Right lobe of liver (tissue), 4 donors: ENCODE measurements around the gene PLOD1.

ENCODE experiments used
- POLR2A ChIP-seq: fragments of 450-650 bp; IDR thresholded peaks from one replicate; pipeline ENCODE4 v1.6.1; 2017; ENCODE audit warnings: antibody characterized with exemption, mild to moderate bottlenecking
- TF ChIP-seq, protein P1 (sequence below), 4 donors: fragments of 200-600 bp in 3 of 4; fragments of 450-650 bp in 1 of 4; IDR thresholded peaks; one replicate each; pipeline versions ENCODE4 v1.5.1 to v1.8.0; 2016 to 2022; ENCODE audit warnings: antibody characterized with exemption in 4 of 4, mild to moderate bottlenecking in 2 of 4
- donor health status: DM: no; HTN: no; CAD: no.
- donor health status: DM: no; HTN: no; CAD: no.
- donor health status: DM: no; HTN: yes; CAD: no.

DNA sequence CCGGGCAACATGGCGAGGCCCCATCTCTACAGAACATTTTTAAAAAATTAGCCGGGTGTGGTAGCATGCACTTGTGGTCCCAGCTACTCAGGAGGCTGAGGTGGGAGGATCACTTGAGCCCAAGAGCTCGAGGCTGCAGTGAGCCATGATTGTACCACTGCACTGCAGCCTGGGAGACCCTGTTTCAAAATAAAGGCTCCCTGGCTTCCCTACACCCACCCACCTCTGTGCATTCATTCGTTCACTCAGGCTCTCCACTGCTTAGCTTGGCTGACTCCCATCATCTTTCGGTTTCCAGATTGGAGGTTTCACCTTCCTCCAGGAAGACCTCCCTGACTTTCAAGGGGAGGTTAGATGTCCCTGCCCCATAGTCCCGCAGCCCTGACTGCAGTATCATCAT, 22.5 kb upstream of the PLOD1 start:
- TF ChIP-seq, protein P1, sequence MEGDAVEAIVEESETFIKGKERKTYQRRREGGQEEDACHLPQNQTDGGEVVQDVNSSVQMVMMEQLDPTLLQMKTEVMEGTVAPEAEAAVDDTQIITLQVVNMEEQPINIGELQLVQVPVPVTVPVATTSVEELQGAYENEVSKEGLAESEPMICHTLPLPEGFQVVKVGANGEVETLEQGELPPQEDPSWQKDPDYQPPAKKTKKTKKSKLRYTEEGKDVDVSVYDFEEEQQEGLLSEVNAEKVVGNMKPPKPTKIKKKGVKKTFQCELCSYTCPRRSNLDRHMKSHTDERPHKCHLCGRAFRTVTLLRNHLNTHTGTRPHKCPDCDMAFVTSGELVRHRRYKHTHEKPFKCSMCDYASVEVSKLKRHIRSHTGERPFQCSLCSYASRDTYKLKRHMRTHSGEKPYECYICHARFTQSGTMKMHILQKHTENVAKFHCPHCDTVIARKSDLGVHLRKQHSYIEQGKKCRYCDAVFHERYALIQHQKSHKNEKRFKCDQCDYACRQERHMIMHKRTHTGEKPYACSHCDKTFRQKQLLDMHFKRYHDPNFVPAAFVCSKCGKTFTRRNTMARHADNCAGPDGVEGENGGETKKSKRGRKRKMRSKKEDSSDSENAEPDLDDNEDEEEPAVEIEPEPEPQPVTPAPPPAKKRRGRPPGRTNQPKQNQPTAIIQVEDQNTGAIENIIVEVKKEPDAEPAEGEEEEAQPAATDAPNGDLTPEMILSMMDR (IDR thresholded peaks at IDR 0.05), result no peak
- TF ChIP-seq POLR2A, result no peak
